Spleen (tissue), 7 donors: ENCODE data around the gene FAM83B.

Source experiments
- POLR2AphosphoS5 ChIP-seq, 3 donors: sonication (generic); formaldehyde crosslinking; IDR thresholded peaks; one replicate each; pipeline ENCODE4 v1.5.1; 2017; ENCODE audit warnings: antibody characterized with exemption in 3 of 3
- TF ChIP-seq, protein P1 (sequence below), 11 experiments: fragments of 200-600 bp in 7 of 11; fragments of 450-650 bp in 4 of 11; sonication (generic) in 4 of 11; IDR thresholded peaks in 8 of 11; conservative IDR thresholded peaks in 3 of 11; 1 replicate in 7 of 11; 2 replicates in 4 of 11; pipeline versions ENCODE4 v1.4.0 to v1.8.0; 2016 to 2021; ENCODE audit warnings: antibody characterized with exemption in 11 of 11, inconsistent platforms in 4 of 11, mild to moderate bottlenecking in 1 of 11
- donor health status: DM: no; HTN: no; CAD: no; lungs with moderate emphysema.
- donor health status: DM: no; HTN: no; CAD: no.
- donor health status: DM: no; HTN: no; CAD: no.

DNA sequence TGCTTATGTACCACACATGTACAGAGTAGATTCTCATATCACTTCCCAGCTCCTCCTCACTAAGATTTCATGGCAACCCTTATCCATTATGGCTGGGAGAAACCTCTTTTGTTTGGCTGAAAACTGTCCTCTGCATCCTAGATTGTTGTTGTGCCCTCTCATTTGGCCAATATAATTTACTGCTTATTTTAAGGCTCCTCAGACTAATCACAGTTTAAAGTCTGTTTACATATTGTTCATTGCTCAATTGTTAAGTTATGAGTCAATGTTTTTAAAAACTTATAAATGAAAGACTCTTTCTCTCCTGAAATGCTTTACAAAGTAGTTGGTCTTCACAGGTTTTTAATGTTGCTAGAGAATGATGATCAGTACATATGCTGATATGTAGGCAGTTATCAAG lies 57.3 kb downstream of the FAM83B start:
- TF ChIP-seq, protein P1, sequence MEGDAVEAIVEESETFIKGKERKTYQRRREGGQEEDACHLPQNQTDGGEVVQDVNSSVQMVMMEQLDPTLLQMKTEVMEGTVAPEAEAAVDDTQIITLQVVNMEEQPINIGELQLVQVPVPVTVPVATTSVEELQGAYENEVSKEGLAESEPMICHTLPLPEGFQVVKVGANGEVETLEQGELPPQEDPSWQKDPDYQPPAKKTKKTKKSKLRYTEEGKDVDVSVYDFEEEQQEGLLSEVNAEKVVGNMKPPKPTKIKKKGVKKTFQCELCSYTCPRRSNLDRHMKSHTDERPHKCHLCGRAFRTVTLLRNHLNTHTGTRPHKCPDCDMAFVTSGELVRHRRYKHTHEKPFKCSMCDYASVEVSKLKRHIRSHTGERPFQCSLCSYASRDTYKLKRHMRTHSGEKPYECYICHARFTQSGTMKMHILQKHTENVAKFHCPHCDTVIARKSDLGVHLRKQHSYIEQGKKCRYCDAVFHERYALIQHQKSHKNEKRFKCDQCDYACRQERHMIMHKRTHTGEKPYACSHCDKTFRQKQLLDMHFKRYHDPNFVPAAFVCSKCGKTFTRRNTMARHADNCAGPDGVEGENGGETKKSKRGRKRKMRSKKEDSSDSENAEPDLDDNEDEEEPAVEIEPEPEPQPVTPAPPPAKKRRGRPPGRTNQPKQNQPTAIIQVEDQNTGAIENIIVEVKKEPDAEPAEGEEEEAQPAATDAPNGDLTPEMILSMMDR (IDR thresholded peaks at IDR 0.05 in 8 of 11, conservative IDR thresholded peaks at IDR 0.05 in 3 of 11): no peak
- no peak for TF ChIP-seq POLR2AphosphoS5 (IDR thresholded peaks at IDR 0.05)
